BJ (cell line): ENCODE results near the gene ZNF546. TPM values are rescaled to one million over a fixed set of nuclear protein-coding genes. Genes with fewer than 3 reads are reported as not detected.
A peak's percentile ranks its signal among the peaks of the same experiment; 100 is the strongest.

Source experiments
- CTCF ChIA-PET: fragments of 350-600 bp; formaldehyde crosslinking; extraction: SDS; loops from one replicate; lab custom pipeline; 2021; ENCODE audit warnings: antibody characterized with exemption, inconsistent platforms; lab: Yijun Ruan, JAX
- POLR2A ChIA-PET: fragments of 300-600 bp; sonication (Branson Sonifier 250); formaldehyde crosslinking; extraction: SDS; loops from one replicate; lab custom pipeline; 2021; ENCODE audit warnings: antibody characterized with exemption; lab: Charles Lee
- DNase-seq: peaks from one replicate; pipeline ENCODE4 v3.0.0-alpha.2; 2011; ENCODE audit warnings: low read depth
- H3K27me3 ChIP-seq: 2 replicates; pipeline ENCODE4 v1.6.0; 2011; ENCODE audit warnings: low read length; ENCODE audit not compliant: control insufficient read depth, insufficient read depth
- H3K36me3 ChIP-seq: 2 replicates; pipeline ENCODE4 v1.5.1; 2011; ENCODE audit warnings: low read length; ENCODE audit not compliant: control insufficient read depth, insufficient read depth
- H3K4me3 ChIP-seq: 2 replicates; pipeline ENCODE4 v1.5.1; 2011; ENCODE audit warnings: low read depth, mild to moderate bottlenecking, control low read depth, low read length
- CTCF ChIP-seq: IDR thresholded peaks from 2 replicates; pipeline ENCODE4 v1.5.1; 2011; ENCODE audit warnings: low read depth, mild to moderate bottlenecking, control low read depth, inconsistent platforms, low read length, moderate library complexity; ENCODE audit not compliant: insufficient read depth
- polyA minus RNA-seq: library from RNA; depleted of rRNA, polyadenylated mRNA; stranded (reverse); fragments of >200 nt; gene quantifications from 2 replicates; pipeline ENCODE4 v1.2.3, GENCODE V29; 2011; rRNA and poly(A)+ RNA removed
- polyA plus RNA-seq: library from polyadenylated mRNA; depleted of rRNA; stranded (reverse); fragments of >200 nt; gene quantifications from 2 replicates; pipeline ENCODE4 v1.2.3, GENCODE V29; 2011; rRNA removed

Gene ZNF546
- polyA plus RNA-seq: 1.4 and 1.9 TPM in 2 replicates
- polyA minus RNA-seq: 2.9 and 5.2 TPM in 2 replicates

- CTCF ChIA-PET: interaction anchor here (0.8 kb wide), 1 partner anchor 13 kb away, joined by 3 read pairs; no protein-coding TSS in a partner anchor
- POLR2A ChIA-PET: no interaction called here
- no peak for TF ChIP-seq CTCF
- Histone ChIP-seq H3K36me3 (no peaks in the 10 kb centered on the region), H3K27me3 (no peaks in the 10 kb centered on the region), H3K4me3 (peak within 1 kb of the TSS; percentile 73)
- peak; percentile 66 for DNase-seq
Observed at GRCh38 chr19:39996811-39997637, at the start of gene ZNF546. Gene ZNF546 (plus strand): TSS chr19:39997060. CDS start chr19:39998327, 1,267 bp downstream.

DNA sequence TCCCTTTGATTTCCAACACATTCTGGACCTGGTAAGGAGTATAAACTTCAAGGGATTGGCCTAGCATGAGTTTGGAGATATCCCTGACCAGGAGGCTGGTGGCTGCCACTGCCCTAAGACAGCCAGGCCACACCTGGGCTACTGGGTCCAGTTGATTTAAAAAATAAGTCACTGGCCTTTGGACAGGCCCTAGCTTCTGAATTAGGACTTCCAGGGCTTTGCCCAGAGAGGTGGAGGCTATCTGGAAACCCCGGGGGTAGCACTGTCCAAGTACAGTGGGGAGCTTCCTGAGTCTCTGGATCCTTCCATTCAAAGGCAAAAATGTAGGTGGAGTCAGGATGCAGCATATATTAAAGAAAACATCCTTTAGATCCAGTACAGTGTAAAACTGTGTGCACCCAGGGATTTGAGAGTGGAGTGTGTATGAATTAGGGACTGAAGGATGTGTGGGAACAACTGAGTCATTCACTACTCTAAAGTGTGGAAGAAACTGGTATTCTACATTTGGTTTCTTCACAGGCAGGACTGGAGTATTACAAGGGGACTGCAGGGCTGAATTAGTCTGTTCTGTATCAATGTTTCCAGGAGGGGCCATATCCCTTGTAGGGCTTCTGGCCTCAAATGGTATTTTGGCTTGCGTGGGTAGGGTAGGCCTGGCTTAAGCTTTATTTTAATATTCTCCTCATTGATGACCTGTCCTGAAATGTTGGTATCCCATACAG is 47.7 kb upstream of the ZNF546 start:
- POLR2A ChIA-PET: no interaction called here
- Histone ChIP-seq H3K27me3 (no peaks in the 10 kb centered on the region), H3K36me3 (no peaks in the 10 kb centered on the region), H3K4me3 (no peak overlapping the region)
- no peak for DNase-seq
- CTCF ChIA-PET: interaction anchor here (0.9 kb wide), 1 partner anchor 156 kb away, joined by 3 read pairs; no protein-coding TSS in a partner anchor
- TF ChIP-seq CTCF: no peak

- no peak overlapping the region for H3K4me3 ChIP-seq
- TF ChIP-seq CTCF: no peak
- H3K27me3 ChIP-seq: no peaks in the 10 kb centered on the region
- H3K36me3 ChIP-seq: no peaks in the 10 kb centered on the region
- ChIA-PET CTCF (interaction anchor here (1.3 kb wide), 1 partner anchor 9 kb away, joined by 4 read pairs; no protein-coding TSS in a partner anchor), POLR2A (no interaction called here)
- DNase-seq: no peak
Observed at GRCh38 chr19:39951065-39951650, 45.7 kb upstream of the ZNF546 start.

DNA sequence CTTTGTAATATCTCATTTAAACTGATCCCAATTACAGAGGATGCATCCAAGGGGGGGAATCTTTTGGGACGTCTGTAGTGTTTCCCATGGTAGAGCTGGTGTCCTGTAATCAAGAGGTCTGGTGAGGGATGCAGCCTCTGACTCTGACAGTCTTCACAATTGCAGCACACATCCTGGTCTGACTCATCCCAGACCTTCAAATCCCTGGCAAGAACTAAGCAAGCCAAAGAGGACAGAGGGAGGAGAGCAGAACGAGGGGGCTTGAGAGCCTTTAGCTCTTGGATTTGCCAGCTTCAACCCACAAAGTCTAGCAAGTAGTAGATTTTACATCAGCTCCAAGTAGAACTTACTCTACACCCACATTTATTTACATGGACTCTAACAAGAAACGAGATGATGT is 45.2 kb upstream of the ZNF546 start:
- no peak overlapping the region for H3K4me3 ChIP-seq
- CTCF ChIA-PET: interaction anchor here (1.3 kb wide), 1 partner anchor 10 kb away, joined by 4 read pairs; no protein-coding TSS in a partner anchor
- POLR2A ChIA-PET: no interaction called here

More for the DNA sequence above, 45.2 kb upstream of the ZNF546 start:
- H3K27me3 ChIP-seq: no peaks in the 10 kb centered on the region
- H3K36me3 ChIP-seq: no peaks in the 10 kb centered on the region
- no peak for TF ChIP-seq CTCF
- DNase-seq: no peak
